ENCODE measurements around the gene GNAO1.

GRCh38 chr16:56245197-56245596 lies 53.9 kb downstream of the GNAO1 start:
- TF ChIP-seq ATF2 (tag by site-specific recombination; IDR thresholded peaks at IDR 0.05; ENCODE audit: low read depth) (no peak), CTCF (tag by site-specific recombination; IDR thresholded peaks at IDR 0.05) (no peak), ZNF473 (tag by site-specific recombination; IDR thresholded peaks at IDR 0.05) (no peak), ZFP37 (tag by site-specific recombination; IDR thresholded peaks at IDR 0.05) (no peak), HOXC10 (CRISPR knock-in tag; IDR thresholded peaks at IDR 0.05) (no peak), ZNF26 (tag by site-specific recombination; IDR thresholded peaks at IDR 0.05) (no peak), ZNF350 (tag by site-specific recombination; IDR thresholded peaks at IDR 0.05) (no peak), ZNF837 (tag by site-specific recombination; IDR thresholded peaks at IDR 0.05) (no peak), PBX3 (CRISPR knock-in tag; IDR thresholded peaks at IDR 0.05) (no peak), ZNF202 (tag by site-specific recombination; IDR thresholded peaks at IDR 0.05; ENCODE audit: borderline replicate concordance) (no peak), ZNF423 (tag by site-specific recombination; IDR thresholded peaks at IDR 0.05) (no peak), YY2 (tag by site-specific recombination; IDR thresholded peaks at IDR 0.05) (no peak), ZNF558 (tag by site-specific recombination; IDR thresholded peaks at IDR 0.05) (no peak)

Data from HEK293 (cell line).